GM21786 (cell line): ENCODE data around the gene DLGAP4.
"Not testable (repeated sequence)": the region's sequence is repeated elsewhere in the genome, so short reads cannot be mapped to it uniquely, and the experiment has no call there.

Experiments
- ATAC-seq: cut with Tn5 transposase; IDR thresholded peaks from one replicate; pipeline ENCODE4 v1.9.1; 2021; ENCODE audit not compliant: unreplicated experiment

The DLGAP4 gene

GRCh38 chr20:36547186-36548005 is 241.3 kb downstream of the DLGAP4 start:
- ATAC-seq = no peak

GRCh38 chr20:36548006-36548315 is 241.8 kb downstream of the DLGAP4 start:
- ATAC-seq = no peak

- ATAC-seq = no peak
Observed at GRCh38 chr20:36548704-36549627, 242.8 kb downstream of the DLGAP4 start.

GRCh38 chr20:36549628-36549941 is 243.4 kb downstream of the DLGAP4 start:
- no peak for ATAC-seq

- ATAC-seq = no peak
Observed at GRCh38 chr20:36549942-36550789, 244.0 kb downstream of the DLGAP4 start.

- ATAC-seq = no peak
Observed at GRCh38 chr20:36550790-36551299, 244.7 kb downstream of the DLGAP4 start.

- no peak for ATAC-seq
Observed at GRCh38 chr20:36555248-36555647, 249.1 kb downstream of the DLGAP4 start.

GRCh38 chr20:36562724-36563123 is 256.6 kb downstream of the DLGAP4 start:
- ATAC-seq = no peak

GRCh38 chr20:36563374-36563773 is 257.2 kb downstream of the DLGAP4 start:
- no peak for ATAC-seq

GRCh38 chr20:36564078-36564725 is 258.1 kb downstream of the DLGAP4 start:
- ATAC-seq = not testable (repeated sequence)

- ATAC-seq = not testable (repeated sequence)
Observed at GRCh38 chr20:36564726-36565121, 258.6 kb downstream of the DLGAP4 start.

- no peak for ATAC-seq
Observed at GRCh38 chr20:36565520-36565919, 259.4 kb downstream of the DLGAP4 start.

GRCh38 chr20:36569847-36570429 is 263.8 kb downstream of the DLGAP4 start:
- ATAC-seq = no peak

GRCh38 chr20:36571564-36572504 is 265.7 kb downstream of the DLGAP4 start:
- no peak for ATAC-seq

- ATAC-seq = peak; percentile 18
Observed at GRCh38 chr20:36572701-36573102, 266.6 kb downstream of the DLGAP4 start.

- peak; percentile 64 for ATAC-seq
Observed at GRCh38 chr20:36573103-36573797, 267.1 kb downstream of the DLGAP4 start, which contains the start of gene TGIF2. TSS of gene TGIF2 (plus strand) at chr20:36573597. CDS start at chr20:36578775, 5,178 bp downstream.

GRCh38 chr20:36573798-36574365 is 267.7 kb downstream of the DLGAP4 start:
- ATAC-seq = no peak
